ENCODE measurements around the gene CBX5. TPM values are rescaled to one million over a fixed set of nuclear protein-coding genes. Genes with fewer than 3 reads are reported as not detected.
"Not testable (repeated sequence)": the region's sequence is repeated elsewhere in the genome, so short reads cannot be mapped to it uniquely, and the experiment has no call there.

The CBX5 gene
- polyA plus RNA-seq, 1 donor from 2014 or later = 57.1 TPM

GRCh38 chr12:54228471-54228870 lies 51.5 kb downstream of the CBX5 start:
- Histone ChIP-seq H4K20me1 (ENCODE audit: insufficient read depth) (no peaks in the 10 kb centered on the region), H3K27me3 (ENCODE audit: insufficient read depth, low read depth, low read length) (no peaks in the 10 kb centered on the region), H3K9ac (ENCODE audit: low read length) (no peak overlapping the region), H3K4me2 (ENCODE audit: low read length) (no peak overlapping the region), H3K79me2 (replicated peaks; ENCODE audit: insufficient read depth, low read length) (no peaks in the 10 kb centered on the region), H3K4me3 (ENCODE audit: low read length) (no peak overlapping the region), H3K36me3 (ENCODE audit: insufficient read depth, low read length) (peaks cover 6% of the 10 kb centered on the region), H2AFZ (ENCODE audit: low read depth, low read length) (no peak overlapping the region), H3K9me2 (ENCODE audit: insufficient read depth, low read length) (no peaks in the 10 kb centered on the region), H3K9me3 (ENCODE audit: low read length) (no peaks in the 10 kb centered on the region), H3F3A (ENCODE audit: insufficient read depth, low read length, poor library complexity, severe bottlenecking) (no peaks in the 10 kb centered on the region), H3K27ac (ENCODE audit: low read length) (no peak overlapping the region)
- TF ChIP-seq MXI1 (conservative IDR thresholded peaks at IDR 0.05; ENCODE audit: poor library complexity, severe bottlenecking) = no peak
- TF ChIP-seq TAF1 (IDR thresholded peaks at IDR 0.05; ENCODE audit: low read depth) = no peak
- TF ChIP-seq SMC3 (conservative IDR thresholded peaks at IDR 0.05; ENCODE audit: poor library complexity) = no peak
- no peak for TF ChIP-seq REST (IDR thresholded peaks at IDR 0.05; ENCODE audit: borderline replicate concordance)
- no peak for TF ChIP-seq EP300 (conservative IDR thresholded peaks at IDR 0.05; ENCODE audit: poor library complexity, severe bottlenecking)

- not testable (repeated sequence) for H3K79me2 ChIP-seq (replicated peaks; ENCODE audit: insufficient read depth, low read length); H4K20me1 ChIP-seq (ENCODE audit: insufficient read depth); H3F3A ChIP-seq (ENCODE audit: insufficient read depth, low read length, poor library complexity, severe bottlenecking); H3K27ac ChIP-seq (ENCODE audit: low read length); H2AFZ ChIP-seq (ENCODE audit: low read depth, low read length); H3K27me3 ChIP-seq (ENCODE audit: insufficient read depth, low read depth, low read length); H3K9me3 ChIP-seq (ENCODE audit: low read length); H3K9ac ChIP-seq (ENCODE audit: low read length); H3K4me3 ChIP-seq (ENCODE audit: low read length); H3K4me2 ChIP-seq (ENCODE audit: low read length); H3K36me3 ChIP-seq (ENCODE audit: insufficient read depth, low read length); H3K9me2 ChIP-seq (ENCODE audit: insufficient read depth, low read length)
Observed at GRCh38 chr12:54227927-54228326, 52.0 kb downstream of the CBX5 start.

GRCh38 chr12:54227376-54227775 lies 52.5 kb downstream of the CBX5 start:
- Histone ChIP-seq H3K4me3 (ENCODE audit: low read length) (no peak overlapping the region), H3K36me3 (ENCODE audit: insufficient read depth, low read length) (peaks cover 6% of the 10 kb centered on the region), H4K20me1 (ENCODE audit: insufficient read depth) (no peaks in the 10 kb centered on the region), H3K9ac (ENCODE audit: low read length) (no peak overlapping the region), H3K4me2 (ENCODE audit: low read length) (no peak overlapping the region), H3K27me3 (ENCODE audit: insufficient read depth, low read depth, low read length) (no peaks in the 10 kb centered on the region), H3K27ac (ENCODE audit: low read length) (no peak overlapping the region), H3F3A (ENCODE audit: insufficient read depth, low read length, poor library complexity, severe bottlenecking) (no peaks in the 10 kb centered on the region), H2AFZ (ENCODE audit: low read depth, low read length) (no peak overlapping the region), H3K9me2 (ENCODE audit: insufficient read depth, low read length) (no peaks in the 10 kb centered on the region), H3K9me3 (ENCODE audit: low read length) (no peaks in the 10 kb centered on the region), H3K79me2 (replicated peaks; ENCODE audit: insufficient read depth, low read length) (no peaks in the 10 kb centered on the region)
- TF ChIP-seq REST (IDR thresholded peaks at IDR 0.05; ENCODE audit: borderline replicate concordance) = no peak
- TF ChIP-seq POLR2AphosphoS5 (IDR thresholded peaks at IDR 0.05) = no peak

Data from neural cell (in vitro differentiated cells).